HG03196 (cell line): ENCODE measurements around the gene MEI1.

Experiments used
- ATAC-seq: cut with Tn5 transposase; IDR thresholded peaks from one replicate; pipeline ENCODE4 v1.9.1; 2021; ENCODE audit not compliant: unreplicated experiment

Gene MEI1

DNA sequence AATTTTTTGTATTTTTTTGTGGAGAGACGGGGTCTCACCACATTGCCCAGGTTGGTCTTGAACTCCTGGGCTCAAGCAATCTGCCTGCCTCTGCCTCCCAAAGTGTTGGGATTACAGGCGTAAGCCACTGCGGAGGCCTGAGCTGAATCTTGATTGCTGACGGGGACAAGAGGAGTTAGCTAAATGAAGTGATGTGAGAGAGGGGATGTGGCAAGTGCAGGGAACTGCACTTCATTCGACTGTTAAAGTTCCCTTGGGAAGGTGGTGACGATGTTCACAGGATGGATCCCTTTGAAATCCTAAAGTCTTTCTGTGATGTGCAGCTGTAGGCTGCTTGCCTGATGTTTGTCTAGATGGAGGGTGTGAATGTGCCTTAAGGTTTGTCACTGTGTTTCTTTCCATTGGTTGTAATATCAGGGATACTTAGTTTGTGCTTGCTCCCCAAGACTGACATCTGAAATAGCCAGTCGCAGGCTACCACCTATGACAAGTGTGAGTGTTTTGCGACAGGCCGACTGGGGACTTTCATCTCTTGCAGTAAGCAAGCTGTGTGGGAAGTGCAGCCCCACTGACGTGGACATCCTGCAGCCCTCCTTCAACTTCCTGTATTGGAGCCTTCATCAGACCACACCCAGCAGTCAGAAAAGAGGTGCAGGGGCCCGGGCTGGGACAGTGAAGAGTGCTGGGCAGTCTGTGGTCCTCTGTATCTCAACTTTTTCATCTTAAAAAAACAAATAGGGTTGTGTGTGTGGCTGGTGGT, 81.6 kb downstream of the MEI1 start:
- ATAC-seq: peak; percentile 88

DNA sequence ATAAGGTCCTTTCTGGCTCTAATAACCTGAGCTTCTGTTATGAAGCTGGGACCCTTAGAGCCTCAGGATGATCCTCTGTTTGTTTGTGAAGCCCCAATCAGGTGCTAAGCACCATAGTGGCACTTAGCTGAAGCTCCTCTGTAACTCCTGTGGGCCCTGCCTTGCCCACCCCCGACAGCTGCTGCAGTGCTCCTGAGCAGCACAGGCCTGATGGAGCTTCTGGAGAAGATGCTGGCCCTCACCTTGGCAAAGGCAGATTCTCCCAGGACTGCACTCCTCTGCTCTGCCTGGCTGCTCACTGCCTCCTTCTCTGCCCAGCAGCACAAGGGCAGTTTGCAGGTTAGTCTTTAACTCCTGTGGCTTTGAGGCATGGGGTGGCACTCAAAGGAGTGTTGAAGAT, 82.2 kb downstream of the MEI1 start:
- ATAC-seq: peak; percentile 31

DNA sequence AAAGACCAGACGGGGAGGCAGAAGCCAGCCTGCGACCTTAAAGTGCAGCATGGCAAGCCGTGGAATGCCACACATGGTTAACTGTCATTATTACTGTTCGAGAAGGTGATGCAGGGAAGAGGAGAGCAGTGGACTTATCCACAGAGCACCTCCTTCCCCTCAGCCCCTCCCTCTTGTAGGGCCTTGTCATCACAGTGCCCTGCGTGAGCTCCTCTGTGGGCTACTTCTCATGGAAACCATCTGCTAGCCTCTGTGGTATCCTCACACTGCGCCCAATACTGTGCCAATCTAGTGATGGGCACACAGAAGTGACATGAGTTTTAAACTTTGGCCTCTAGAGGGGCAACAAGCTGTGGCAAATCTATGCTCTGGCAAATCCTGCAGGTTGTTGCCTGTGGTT, 83.0 kb downstream of the MEI1 start:
- no peak for ATAC-seq

DNA sequence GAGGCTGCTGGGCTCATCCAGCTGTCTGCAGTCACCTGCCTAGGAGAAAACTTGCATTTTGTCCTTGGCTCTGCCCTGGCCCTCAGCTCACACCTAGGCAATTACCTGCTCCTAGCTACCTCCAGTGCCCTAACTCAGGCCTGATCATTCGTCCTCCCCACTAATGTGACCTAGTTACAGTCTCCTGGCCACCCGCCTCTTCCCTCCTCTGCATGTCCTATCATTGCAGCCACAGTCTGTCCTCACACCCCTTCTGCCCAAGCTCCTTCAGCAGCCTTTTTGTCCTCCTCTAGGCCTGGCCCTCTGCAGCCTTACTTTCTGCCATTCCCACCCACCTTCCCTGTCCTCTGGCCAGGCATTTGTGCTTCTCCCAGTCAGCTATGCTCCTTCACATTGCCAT, 83.4 kb downstream of the MEI1 start:
- ATAC-seq: no peak

DNA sequence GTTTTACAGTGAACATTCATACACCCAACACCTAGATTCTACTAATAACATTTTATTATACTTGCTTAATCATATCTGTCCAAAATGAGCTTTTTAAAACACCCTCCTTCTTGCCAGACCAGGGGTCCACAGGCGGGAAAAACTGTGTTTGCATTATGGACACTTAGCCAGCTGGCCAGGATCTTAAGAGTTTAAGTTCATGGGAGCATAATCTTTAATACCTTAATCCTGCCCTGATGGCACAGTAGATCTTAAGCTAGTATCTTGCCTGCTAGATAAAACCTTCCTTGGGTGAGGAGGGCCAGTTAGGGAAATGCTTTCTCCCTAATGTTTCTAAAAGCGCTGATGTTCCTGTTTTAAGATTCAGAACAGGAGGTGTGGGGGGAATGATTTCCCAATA, 88.0 kb downstream of the MEI1 start:
- ATAC-seq: no peak

DNA sequence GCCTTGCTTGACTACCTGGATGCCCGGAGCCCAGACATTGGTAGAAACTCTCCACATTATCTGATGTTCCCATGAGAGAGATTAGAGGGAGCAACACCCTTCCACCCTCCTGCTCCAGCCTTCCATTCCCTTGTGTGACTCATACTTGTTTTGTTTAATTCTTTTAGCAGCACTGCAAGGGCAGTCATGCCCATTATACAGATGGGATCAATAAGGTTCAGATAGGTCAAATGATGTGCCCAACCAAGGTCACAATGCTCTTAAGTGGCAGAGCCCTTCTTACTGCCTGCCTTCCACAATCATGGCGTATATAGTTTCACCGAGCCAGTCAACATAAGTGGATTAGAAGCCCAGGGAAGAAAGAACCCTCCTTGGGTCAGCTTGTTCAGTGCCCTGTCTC, 94.6 kb downstream of the MEI1 start:
- no peak for ATAC-seq

DNA sequence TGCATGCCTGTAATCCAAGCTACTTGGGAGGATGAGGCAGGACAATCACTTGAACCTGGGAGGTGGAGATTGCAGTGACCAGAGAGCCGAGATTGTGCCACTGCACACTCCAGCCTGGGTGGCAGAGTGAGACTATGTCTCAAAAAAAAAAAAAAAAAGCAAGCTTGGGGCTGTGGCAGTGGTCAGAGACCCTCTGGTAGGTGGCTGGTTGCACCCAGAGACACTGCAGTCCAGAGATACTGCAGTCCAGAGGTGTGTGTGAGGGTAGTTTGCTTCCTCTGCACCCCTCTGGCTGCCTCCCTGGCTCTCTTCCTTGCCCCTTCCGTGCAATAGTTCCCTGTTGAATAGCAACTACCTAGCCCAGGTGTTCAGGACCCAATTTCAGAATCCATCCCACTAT, 99.4 kb downstream of the MEI1 start:
- no peak for ATAC-seq

DNA sequence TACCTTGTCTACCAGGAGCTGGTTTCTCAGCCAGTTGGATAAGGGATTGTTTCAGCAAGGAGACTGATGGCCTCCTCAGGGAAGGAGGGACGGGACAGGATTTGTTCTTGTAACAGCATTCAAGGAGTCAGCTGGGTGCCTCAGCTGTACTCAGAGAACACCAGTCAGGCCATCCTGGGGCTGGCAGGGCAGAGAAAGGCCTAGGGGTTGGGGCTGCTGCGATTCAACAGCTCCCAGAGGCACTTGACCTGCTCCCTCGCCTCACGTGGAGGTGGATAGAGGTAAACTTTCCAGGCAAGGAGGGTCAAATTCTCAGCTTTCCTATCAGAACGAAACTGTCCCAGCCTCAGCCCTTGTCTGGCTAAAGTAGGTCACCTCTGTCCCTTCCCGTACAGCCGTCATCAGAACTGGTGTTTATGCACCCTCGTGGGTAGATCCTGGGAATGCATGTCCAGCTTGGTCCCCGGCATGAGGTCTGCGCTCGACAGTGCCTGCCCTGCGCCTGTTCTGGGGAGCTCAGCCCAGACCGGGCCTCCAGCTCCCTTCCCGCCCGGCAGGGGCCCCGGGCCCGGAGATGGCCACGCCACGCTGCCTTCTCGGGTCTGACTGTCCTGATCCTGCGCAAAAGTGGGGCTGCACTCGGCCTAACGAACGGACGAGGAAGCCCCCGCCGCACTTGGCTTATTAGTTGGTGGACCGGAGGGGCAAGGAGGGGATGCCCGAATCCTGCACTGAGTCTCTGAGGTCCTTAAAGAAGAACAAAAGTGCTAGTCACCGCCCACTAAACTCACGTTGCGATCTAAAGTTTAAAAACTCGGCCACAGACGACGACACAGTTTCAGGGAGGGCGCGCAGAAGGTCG, 100.4 kb downstream of the MEI1 start:
- no peak for ATAC-seq

DNA sequence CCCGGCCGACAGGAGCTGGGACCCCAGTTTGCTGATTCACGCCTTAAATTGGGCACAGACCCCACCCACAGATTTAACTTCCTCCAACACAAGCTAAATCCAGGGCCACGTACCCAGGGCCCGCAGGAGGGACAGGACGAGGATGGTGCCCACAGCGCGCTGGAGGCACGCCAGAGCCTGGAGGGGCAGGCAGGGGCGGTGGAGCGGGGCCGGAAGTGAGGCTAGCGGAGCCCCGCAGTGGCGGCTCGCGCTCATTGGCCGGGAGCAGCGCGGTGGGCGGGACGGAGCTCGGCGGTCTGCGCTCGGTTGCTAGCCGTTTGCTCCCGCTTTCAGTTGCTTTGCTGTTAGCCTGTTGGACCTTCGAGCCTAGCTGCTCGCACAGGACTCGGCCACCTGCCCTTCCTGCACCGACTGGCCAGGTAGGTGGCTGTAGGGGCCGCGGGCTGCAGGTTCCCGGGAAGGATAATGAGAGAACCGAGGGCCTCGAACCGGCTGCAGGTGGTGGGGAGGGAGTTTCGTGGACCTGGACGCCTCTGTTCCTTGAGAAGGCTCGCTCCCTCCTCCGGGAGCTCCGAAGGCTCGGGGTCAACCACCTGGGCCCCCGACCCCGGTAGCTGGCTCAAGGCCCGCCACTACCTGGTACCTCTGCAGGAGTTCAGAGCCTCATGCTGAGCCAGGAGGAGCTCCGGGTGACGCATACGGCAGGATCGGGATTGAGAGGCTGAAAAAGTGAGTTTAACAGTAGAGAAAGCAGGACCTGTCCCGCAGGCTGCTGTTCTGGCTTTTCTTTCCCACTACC, 101.2 kb downstream of the MEI1 start, which contains the start of gene CCDC134:
Gene CCDC134 (plus strand): TSS at position 332 of the 799 bp plus-strand sequence. CDS start 8,212 bp downstream, outside the sequence.
- ATAC-seq: peak; percentile 88

DNA sequence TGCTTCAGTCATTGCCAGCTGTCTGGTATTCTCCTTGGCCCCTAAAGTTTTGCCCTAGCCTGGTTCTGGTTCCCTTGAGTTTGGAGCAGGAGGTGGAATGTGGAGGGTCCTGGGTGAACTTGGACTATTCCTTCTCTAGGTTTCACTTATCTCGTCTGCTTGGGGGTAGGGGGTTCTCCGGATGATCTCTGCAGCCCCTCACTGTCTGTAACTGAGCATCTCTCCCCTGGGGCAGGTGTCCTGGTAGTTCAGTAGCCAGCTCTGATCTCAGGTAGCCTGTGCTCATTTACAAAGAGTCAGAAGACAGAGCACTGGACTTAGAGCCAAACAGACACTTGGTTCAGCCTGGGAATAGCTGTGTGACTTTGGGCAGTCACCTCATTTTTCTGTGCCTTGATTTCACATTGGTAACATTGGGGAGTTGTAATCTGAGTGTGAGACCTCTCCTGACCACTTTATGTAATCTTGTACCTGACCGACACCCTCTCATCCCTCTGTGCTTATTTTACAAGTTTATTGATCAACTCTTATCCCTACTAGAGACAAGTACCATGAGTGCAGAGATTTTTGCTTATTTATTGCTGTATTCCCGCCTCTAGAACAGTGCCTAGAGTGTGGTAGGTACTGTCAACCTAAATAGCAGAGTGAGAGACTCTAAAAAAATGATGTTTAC, 102.0 kb downstream of the MEI1 start:
- no peak for ATAC-seq

DNA sequence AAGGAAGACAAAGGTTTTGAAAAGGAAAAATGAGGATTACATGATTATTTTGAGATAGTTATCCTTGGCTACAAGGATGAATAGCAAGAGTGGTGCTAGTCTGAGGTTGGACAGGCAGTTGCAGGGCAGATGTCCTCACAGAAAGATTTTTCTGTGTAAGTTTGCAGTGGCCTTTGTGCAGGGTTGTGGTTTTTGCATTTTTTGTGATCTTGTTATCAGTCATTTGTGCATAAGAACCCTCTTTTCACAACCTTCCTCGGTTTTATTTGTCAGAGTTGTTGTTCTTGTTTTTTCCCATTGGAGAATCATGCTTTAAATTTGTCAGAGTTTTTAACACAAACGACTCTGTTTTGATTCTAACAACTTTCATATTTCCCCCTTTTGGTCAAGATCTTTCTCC, 102.6 kb downstream of the MEI1 start:
- no peak for ATAC-seq

DNA sequence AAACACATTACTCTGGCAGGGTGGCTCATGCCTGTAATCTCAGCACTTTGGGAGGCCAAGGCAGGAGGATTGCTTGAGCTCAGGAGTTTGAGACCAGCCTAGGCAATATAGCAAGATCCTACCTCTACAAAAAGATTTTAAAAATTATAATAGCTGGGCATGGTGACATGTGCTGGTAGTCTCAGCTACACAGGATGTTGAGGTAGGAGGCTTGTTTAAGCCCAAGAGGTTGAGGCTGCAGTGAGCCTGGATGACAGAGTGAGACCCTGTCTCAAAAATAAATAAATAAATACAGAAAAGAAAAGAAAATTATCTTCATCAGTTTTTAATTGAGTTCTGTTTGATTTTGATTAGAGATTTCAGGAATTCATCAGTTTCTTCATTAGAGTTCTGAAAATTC, 106.3 kb downstream of the MEI1 start:
- no peak for ATAC-seq

DNA sequence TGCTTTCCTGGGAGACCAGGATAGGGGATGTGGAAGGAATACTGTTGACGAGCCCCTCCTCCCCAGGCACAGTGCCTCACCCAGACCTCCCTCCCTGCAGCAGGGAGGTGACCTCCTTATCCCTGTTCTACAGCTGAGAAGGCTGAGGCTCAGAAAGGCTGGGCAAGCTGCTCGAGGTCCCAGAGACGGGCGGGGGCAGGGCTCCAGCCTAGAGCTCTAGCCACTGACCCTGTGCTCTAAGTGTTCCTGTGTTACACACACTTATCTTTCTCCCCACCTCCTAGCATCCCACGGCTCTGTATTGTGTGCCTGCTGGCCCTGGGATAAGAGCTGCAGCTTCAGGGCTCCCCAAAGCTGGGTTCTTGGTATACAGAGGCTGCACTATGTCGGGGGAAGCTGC, 109.1 kb downstream of the MEI1 start:
- ATAC-seq: no peak

DNA sequence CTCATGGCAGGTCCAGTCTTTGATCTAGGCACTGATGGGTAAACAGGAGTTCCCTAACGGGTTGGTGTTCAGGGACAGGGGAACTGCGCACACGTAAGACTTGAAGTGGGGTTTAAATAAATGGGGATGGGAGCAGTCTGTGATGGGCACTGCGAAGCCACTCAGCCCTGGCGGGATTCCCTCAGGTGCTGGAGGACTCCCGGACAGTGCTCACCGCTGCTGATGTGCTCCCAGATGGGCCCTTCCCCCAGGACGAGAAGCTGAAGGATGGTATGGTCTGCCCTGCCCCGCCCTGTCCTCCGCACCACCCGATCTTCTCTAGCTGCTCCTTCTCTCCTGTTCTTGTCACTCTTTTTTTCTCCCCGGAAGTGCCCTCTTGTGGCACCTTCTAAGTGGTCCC, 110.7 kb downstream of the MEI1 start:
- no peak for ATAC-seq

DNA sequence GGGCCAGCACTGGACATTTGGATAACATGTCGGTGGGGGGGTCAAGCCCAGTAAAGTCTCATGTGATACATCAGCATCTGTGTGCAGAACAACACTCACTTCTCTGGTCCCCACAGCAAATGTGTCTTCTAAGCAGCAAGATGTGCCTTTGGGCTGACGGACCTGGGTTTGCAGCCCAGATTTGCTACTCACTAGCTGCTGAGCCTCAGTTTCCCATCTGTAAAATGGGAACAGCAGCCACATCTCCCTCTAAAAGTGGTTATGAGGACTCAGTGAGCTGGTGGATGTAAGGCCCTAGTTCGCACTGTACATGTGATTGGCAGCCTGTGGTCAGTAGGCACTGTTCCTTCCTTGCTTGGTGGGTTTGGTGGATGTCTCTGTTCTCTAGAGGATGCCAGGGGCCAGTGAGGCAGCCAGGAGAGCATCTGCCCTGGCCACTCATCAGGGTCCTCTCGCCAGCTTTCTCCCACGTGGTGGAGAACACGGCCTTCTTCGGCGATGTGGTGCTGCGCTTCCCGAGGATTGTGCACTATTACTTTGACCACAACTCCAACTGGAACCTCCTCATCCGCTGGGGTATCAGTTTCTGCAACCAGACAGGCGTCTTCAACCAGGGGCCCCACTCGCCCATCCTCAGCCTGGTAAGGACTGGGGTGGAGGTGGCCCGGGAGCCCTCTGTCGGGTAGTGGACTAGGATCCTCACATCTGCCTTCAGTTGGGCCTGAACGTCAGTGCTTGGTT, 113.7 kb downstream of the MEI1 start:
- ATAC-seq: no peak

DNA sequence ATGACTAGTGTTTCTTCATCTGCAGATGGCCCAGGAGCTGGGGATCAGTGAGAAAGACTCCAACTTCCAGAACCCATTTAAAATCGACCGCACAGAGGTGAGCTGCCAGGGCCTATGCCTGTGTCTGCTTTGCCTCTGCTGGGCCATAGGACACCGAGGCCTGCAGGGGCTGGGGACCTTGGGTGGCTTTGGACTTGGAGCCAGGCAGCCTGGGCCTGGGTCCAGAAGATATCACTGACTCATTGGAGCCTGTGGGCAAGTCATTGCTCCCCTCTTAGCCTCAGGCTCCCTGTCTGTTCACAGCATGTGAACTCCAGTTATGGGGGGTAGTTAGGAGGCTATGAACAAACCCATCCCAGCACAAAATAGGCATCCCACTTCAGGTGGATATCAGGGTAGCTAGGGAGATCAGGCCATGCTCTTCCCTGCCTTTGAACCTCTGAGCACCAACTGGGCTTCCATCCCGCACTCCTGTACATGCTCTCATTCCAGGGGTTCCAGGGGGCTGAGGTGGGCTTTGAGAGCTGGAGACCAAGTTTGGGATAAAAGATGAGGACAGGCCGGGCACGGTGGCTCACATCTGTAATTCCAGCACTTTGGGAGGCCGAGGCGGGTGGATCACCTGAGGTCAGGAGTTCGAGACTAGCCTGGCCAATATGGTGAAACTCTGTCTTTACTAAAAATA, 114.6 kb downstream of the MEI1 start:
- ATAC-seq: no peak

DNA sequence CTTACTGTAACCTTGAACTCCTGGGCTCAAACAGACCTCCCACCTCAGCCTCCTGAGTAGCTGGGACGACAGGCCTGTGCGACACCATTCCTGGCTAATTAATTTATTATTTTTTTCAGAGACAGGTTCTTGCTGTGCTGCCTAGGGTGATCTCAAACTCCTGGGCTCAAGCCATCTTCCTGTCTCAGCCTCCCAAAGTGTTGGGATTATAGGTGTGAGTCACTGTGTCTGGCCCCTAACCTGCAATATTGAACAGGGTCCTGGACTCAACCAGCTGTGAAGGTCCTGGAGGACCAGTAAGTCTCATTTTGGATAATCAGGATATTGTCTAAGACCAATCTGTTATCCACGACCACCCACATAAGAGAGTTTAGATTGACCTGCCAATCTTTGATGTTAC, 116.4 kb downstream of the MEI1 start:
- no peak for ATAC-seq

DNA sequence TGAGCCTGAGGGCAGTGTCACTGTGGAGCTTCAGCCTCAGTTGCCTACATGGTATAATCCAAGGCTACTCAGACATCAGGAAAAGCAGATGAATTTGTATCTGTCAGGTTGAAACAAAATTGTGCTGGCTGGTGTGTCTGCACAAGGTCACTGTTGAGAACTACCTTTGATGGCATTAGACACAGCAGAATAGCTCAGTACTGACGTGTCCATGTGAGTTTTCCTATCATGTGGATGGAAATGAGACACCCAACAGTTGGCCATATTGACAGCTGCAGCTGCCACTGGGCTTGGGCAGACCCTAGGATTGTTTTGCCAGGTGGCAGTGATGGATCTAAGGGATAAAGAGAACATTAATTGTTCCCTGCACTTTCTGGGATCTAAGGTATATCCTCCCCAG, 116.9 kb downstream of the MEI1 start:
- no peak for ATAC-seq

DNA sequence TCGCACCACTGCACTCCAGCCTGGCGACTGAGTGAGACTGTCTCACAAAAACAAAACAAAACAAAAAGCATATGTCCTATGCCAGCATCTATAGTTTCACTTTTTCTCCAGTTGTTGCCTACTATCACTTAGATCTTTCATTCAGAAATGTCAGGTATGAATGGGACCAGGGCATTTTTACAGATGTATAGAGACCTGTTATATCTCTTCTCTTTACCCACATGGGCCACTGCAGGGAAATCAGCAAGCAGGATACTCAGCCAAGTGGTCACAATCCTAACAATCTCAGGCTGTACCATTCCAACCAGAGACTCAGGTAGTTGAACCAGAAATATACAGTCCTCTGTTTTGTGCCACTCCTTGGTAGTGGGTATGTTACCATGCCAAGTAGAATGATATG, 117.6 kb downstream of the MEI1 start:
- no peak for ATAC-seq

DNA sequence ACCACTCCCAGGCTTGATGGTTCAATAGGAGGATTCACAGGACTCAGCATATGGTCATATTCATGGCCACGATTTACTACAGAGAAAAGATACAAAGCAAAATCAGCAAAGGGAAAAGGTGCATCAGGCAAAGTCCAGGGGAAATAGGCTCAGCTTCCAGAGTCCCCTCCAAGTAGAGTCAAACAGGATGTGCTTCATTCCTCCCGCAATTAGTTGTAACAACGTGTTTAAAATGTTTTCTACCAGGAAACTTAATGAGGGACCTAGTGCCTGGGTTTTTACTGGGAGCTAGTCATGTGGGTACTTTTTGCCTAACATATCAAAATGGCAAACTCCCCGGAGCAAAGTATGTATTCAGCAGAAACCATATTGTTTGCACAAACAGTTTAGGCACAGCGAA, 118.7 kb downstream of the MEI1 start:
- ATAC-seq: no peak
